Measurements from ENCODE around the gene POLK.
"Not testable (repeated sequence)": the region's sequence is repeated elsewhere in the genome, so short reads cannot be mapped to it uniquely, and the experiment has no call there.

The POLK gene

GRCh38 chr5:75510836-75511434 lies 756 bp upstream of the POLK start:
- DNase-seq (ENCODE audit: low read depth) = peak; percentile 30

GRCh38 chr5:75512383-75513074 lies 838 bp downstream of the POLK start:
- no peak for DNase-seq (ENCODE audit: low read depth)

GRCh38 chr5:75513841-75514240 lies 2.1 kb downstream of the POLK start:
- DNase-seq (ENCODE audit: low read depth) = no peak

- DNase-seq (ENCODE audit: low read depth) = no peak
Observed at GRCh38 chr5:75514323-75514722, 2.6 kb downstream of the POLK start.

GRCh38 chr5:75519761-75520160 lies 8.1 kb downstream of the POLK start:
- no peak for DNase-seq (ENCODE audit: low read depth)

GRCh38 chr5:75521195-75521594 lies 9.5 kb downstream of the POLK start:
- DNase-seq (ENCODE audit: low read depth) = no peak

- no peak for DNase-seq (ENCODE audit: low read depth)
Observed at GRCh38 chr5:75522025-75522424, 10.3 kb downstream of the POLK start.

GRCh38 chr5:75522542-75522941 lies 10.9 kb downstream of the POLK start:
- DNase-seq (ENCODE audit: low read depth) = no peak

GRCh38 chr5:75523275-75523674 lies 11.6 kb downstream of the POLK start:
- DNase-seq (ENCODE audit: low read depth) = no peak

- DNase-seq (ENCODE audit: low read depth) = no peak
Observed at GRCh38 chr5:75524071-75524470, 12.4 kb downstream of the POLK start.

- no peak for DNase-seq (ENCODE audit: low read depth)
Observed at GRCh38 chr5:75524591-75524990, 12.9 kb downstream of the POLK start.

GRCh38 chr5:75525344-75525743 lies 13.7 kb downstream of the POLK start:
- DNase-seq (ENCODE audit: low read depth) = no peak

GRCh38 chr5:75526070-75526469 lies 14.4 kb downstream of the POLK start:
- DNase-seq (ENCODE audit: low read depth) = no peak

GRCh38 chr5:75529185-75529584 lies 17.5 kb downstream of the POLK start:
- DNase-seq (ENCODE audit: low read depth) = no peak

GRCh38 chr5:75532190-75532589 lies 20.5 kb downstream of the POLK start:
- DNase-seq (ENCODE audit: low read depth) = no peak

GRCh38 chr5:75533716-75534115 lies 22.0 kb downstream of the POLK start:
- DNase-seq (ENCODE audit: low read depth) = not testable (repeated sequence)

- DNase-seq (ENCODE audit: low read depth) = no peak
Observed at GRCh38 chr5:75534734-75535133, 23.0 kb downstream of the POLK start.

- DNase-seq (ENCODE audit: low read depth) = no peak
Observed at GRCh38 chr5:75536147-75536546, 24.5 kb downstream of the POLK start.

- no peak for DNase-seq (ENCODE audit: low read depth)
Observed at GRCh38 chr5:75536694-75537360, 25.1 kb downstream of the POLK start.

- DNase-seq (ENCODE audit: low read depth) = no peak
Observed at GRCh38 chr5:75538211-75538610, 26.5 kb downstream of the POLK start.

- no peak for DNase-seq (ENCODE audit: low read depth)
Observed at GRCh38 chr5:75545131-75545530, 33.4 kb downstream of the POLK start.

GRCh38 chr5:75546830-75547229 lies 35.1 kb downstream of the POLK start:
- DNase-seq (ENCODE audit: low read depth) = no peak

- DNase-seq (ENCODE audit: low read depth) = no peak
Observed at GRCh38 chr5:75547812-75548211, 36.1 kb downstream of the POLK start.

GRCh38 chr5:75550597-75550996 lies 38.9 kb downstream of the POLK start:
- DNase-seq (ENCODE audit: low read depth) = no peak

Data from activated T-helper 9 cell treated with anti-CD3 and anti-CD28 coated beads, Interleukin-2, amount 50 U/mL, for 16 hours (primary cell).